H9 (cell line): Measurements from ENCODE around the gene GPX5. TPM values are rescaled to one million over a fixed set of nuclear protein-coding genes. Genes with fewer than 3 reads are reported as not detected.

Source experiments
- DNase-seq: peaks from one replicate; pipeline ENCODE4 v3.0.0-alpha.2; 2017
- H2AFZ ChIP-seq: one replicate; pipeline ENCODE4 v1.6.1; 2013; ENCODE audit warnings: mild to moderate bottlenecking, low read length, control low read depth, moderate library complexity
- H2AK5ac ChIP-seq: 2 replicates; pipeline ENCODE4 v1.6.1; 2013; ENCODE audit warnings: low read length, control low read depth, mixed read lengths; ENCODE audit not compliant: insufficient read length
- H2BK120ac ChIP-seq: one replicate; pipeline ENCODE4 v1.6.1; 2013; ENCODE audit warnings: low read depth, mild to moderate bottlenecking, low read length, control low read depth, inconsistent platforms; ENCODE audit not compliant: poor library complexity, severe bottlenecking
- H2BK12ac ChIP-seq: 2 replicates; pipeline ENCODE4 v1.6.1; 2013; ENCODE audit warnings: low read length, control low read depth, mixed read lengths, low read depth; ENCODE audit not compliant: insufficient read length
- H2BK15ac ChIP-seq: 2 replicates; pipeline ENCODE4 v1.6.1; 2013; ENCODE audit warnings: low read depth, low read length, control low read depth
- H2BK20ac ChIP-seq: one replicate; pipeline ENCODE4 v1.6.1; 2013; ENCODE audit warnings: low read depth, mild to moderate bottlenecking, low read length, control low read depth, inconsistent platforms; ENCODE audit not compliant: poor library complexity, severe bottlenecking
- H2BK5ac ChIP-seq: 2 replicates; pipeline ENCODE4 v1.6.1; 2013; ENCODE audit warnings: low read length, control low read depth, mixed read lengths; ENCODE audit not compliant: insufficient read length
- H3K14ac ChIP-seq: 2 replicates; pipeline ENCODE4 v1.6.1; 2013; ENCODE audit warnings: low read length, control low read depth; ENCODE audit not compliant: insufficient read depth
- H3K18ac ChIP-seq: 2 replicates; pipeline ENCODE4 v1.6.1; 2013; ENCODE audit warnings: low read depth, mild to moderate bottlenecking, mixed read lengths, low read length, control low read depth; ENCODE audit not compliant: insufficient read length
- H3K23ac ChIP-seq: 2 replicates; pipeline ENCODE4 v1.6.1; 2013; ENCODE audit warnings: low read length, control low read depth, mixed read lengths, low read depth; ENCODE audit not compliant: insufficient read length
- H3K23me2 ChIP-seq: 2 replicates; pipeline ENCODE4 v1.6.1; 2013; ENCODE audit warnings: low read depth, mild to moderate bottlenecking, mixed read lengths, low read length, control low read depth; ENCODE audit not compliant: insufficient read length, poor library complexity, severe bottlenecking
- H3K27ac ChIP-seq: 2 replicates; pipeline ENCODE4 v1.5.1; 2013; ENCODE audit warnings: low read length, control low read depth, mixed read lengths, low read depth; ENCODE audit not compliant: insufficient read length
- H3K27me3 ChIP-seq: 2 replicates; pipeline ENCODE4 v1.6.1; 2013; ENCODE audit warnings: low read length, control low read depth, inconsistent platforms; ENCODE audit not compliant: insufficient read depth
- H3K4ac ChIP-seq: 2 replicates; pipeline ENCODE4 v1.6.1; 2013; ENCODE audit warnings: low read depth, mild to moderate bottlenecking, control low read depth, inconsistent platforms, low read length, moderate library complexity
- H3K4me1 ChIP-seq: 2 replicates; pipeline ENCODE4 v1.6.1; 2013; ENCODE audit warnings: low read length, control low read depth, inconsistent platforms; ENCODE audit not compliant: insufficient read depth
- H3K4me2 ChIP-seq: 2 replicates; pipeline ENCODE4 v1.6.1; 2013; ENCODE audit warnings: low read length, control low read depth, mixed read lengths; ENCODE audit not compliant: insufficient read length, insufficient read depth
- H3K56ac ChIP-seq: 2 replicates; pipeline ENCODE4 v1.6.1; 2013; ENCODE audit warnings: low read depth, mild to moderate bottlenecking, mixed read lengths, low read length, control low read depth; ENCODE audit not compliant: insufficient read length
- H3K79me1 ChIP-seq: 2 replicates; pipeline ENCODE4 v1.6.1; 2013; ENCODE audit warnings: low read depth, mild to moderate bottlenecking, moderate library complexity, low read length, control low read depth, inconsistent platforms; ENCODE audit not compliant: insufficient read depth, poor library complexity, severe bottlenecking
- H3K79me2 ChIP-seq: 2 replicates; pipeline ENCODE4 v1.6.1; 2013; ENCODE audit warnings: low read length, control low read depth, inconsistent platforms; ENCODE audit not compliant: insufficient read depth
- H3K9ac ChIP-seq: 2 replicates; pipeline ENCODE4 v1.6.1; 2013; ENCODE audit warnings: low read length, control low read depth, mixed read lengths; ENCODE audit not compliant: insufficient read length; ENCODE audit errors: extremely low read depth
- H3K9me3 ChIP-seq: one replicate; pipeline ENCODE4 v1.6.1; 2013; ENCODE audit warnings: low read depth, low read length, inconsistent platforms; ENCODE audit not compliant: control insufficient read depth
- H3T11ph ChIP-seq: one replicate; pipeline ENCODE4 v1.6.1; 2013; ENCODE audit warnings: mild to moderate bottlenecking, low read length, control low read depth, inconsistent platforms
- H4K20me1 ChIP-seq: one replicate; pipeline ENCODE4 v1.6.1; 2013; ENCODE audit not compliant: control insufficient read depth, insufficient read length, insufficient read depth
- H4K5ac ChIP-seq: 2 replicates; pipeline ENCODE4 v1.6.1; 2013; ENCODE audit warnings: low read depth, mild to moderate bottlenecking, mixed read lengths, low read length, control low read depth; ENCODE audit not compliant: insufficient read length
- H4K8ac ChIP-seq: replicated peaks from 2 replicates; pipeline ENCODE4 v1.6.1; 2013; ENCODE audit warnings: low read length, control low read depth, mixed read lengths, low read depth; ENCODE audit not compliant: insufficient read length
- H4K91ac ChIP-seq: 2 replicates; pipeline ENCODE4 v1.6.1; 2013; ENCODE audit warnings: low read depth, mild to moderate bottlenecking, moderate library complexity, mixed read lengths, low read length, control low read depth; ENCODE audit not compliant: insufficient read length
- H3K27ac Mint-ChIP-seq, 3 experiments: 2 replicates in 2 of 3; 3 replicates in 1 of 3; pipeline ENCODE4 v1.8.0; 2020 to 2021; ENCODE audit warnings: mixed read lengths in 3 of 3, mild to moderate bottlenecking in 1 of 3, moderate library complexity in 1 of 3
- H3K27me3 Mint-ChIP-seq: 2 replicates; pipeline ENCODE4 v1.8.0; 2021; ENCODE audit warnings: low read depth, mild to moderate bottlenecking, moderate library complexity, mixed read lengths
- H3K36me3 Mint-ChIP-seq, 3 experiments: 2 replicates in 2 of 3; 3 replicates in 1 of 3; pipeline ENCODE4 v1.8.0; 2020 to 2021; ENCODE audit warnings: low read depth in 3 of 3, mixed read lengths in 3 of 3; ENCODE audit not compliant: insufficient read depth in 1 of 3
- H3K4me1 Mint-ChIP-seq, 2 experiments: 2 replicates each; pipeline ENCODE4 v1.8.0; 2020; ENCODE audit warnings: mixed read lengths in 2 of 2
- H3K4me3 Mint-ChIP-seq, 2 experiments: 2 replicates in 1 of 2; 3 replicates in 1 of 2; pipeline ENCODE4 v1.8.0; 2020 to 2021; ENCODE audit warnings: mild to moderate bottlenecking in 2 of 2, mixed read lengths in 2 of 2, moderate library complexity in 1 of 2
- H3K9me3 Mint-ChIP-seq, 2 experiments: 2 replicates in 1 of 2; 3 replicates in 1 of 2; pipeline ENCODE4 v1.8.0; 2020; ENCODE audit warnings: mild to moderate bottlenecking in 2 of 2, mixed read lengths in 2 of 2, moderate library complexity in 1 of 2
- WGBS: extraction: QIAGEN DNeasy Blood & Tissue Kit; methylation state at CpG from one replicate; pipeline ENCODE4 v1.1.7; 2013; ENCODE audit warnings: missing lambda C conversion rate, low lambda C conversion rate, mixed read lengths; ENCODE audit not compliant: insufficient read length; ENCODE audit errors: extremely low coverage; 5-methylcytosine and 5-hydroxymethylcytosine counted together
- total RNA-seq: library from RNA; stranded (reverse); gene quantifications from 2 replicates; pipeline ENCODE4 v1.2.1, GENCODE V29; 2021
- TF ChIP-seq, protein P1 (sequence below): fragments of 200-600 bp; sonication (generic); conservative IDR thresholded peaks from 3 replicates; pipeline ENCODE4 v1.8.0; 2021; ENCODE audit warnings: antibody characterized with exemption, mild to moderate bottlenecking

Gene GPX5
- total RNA-seq, 1 experiment from 2014 or later, result not detected

DNA sequence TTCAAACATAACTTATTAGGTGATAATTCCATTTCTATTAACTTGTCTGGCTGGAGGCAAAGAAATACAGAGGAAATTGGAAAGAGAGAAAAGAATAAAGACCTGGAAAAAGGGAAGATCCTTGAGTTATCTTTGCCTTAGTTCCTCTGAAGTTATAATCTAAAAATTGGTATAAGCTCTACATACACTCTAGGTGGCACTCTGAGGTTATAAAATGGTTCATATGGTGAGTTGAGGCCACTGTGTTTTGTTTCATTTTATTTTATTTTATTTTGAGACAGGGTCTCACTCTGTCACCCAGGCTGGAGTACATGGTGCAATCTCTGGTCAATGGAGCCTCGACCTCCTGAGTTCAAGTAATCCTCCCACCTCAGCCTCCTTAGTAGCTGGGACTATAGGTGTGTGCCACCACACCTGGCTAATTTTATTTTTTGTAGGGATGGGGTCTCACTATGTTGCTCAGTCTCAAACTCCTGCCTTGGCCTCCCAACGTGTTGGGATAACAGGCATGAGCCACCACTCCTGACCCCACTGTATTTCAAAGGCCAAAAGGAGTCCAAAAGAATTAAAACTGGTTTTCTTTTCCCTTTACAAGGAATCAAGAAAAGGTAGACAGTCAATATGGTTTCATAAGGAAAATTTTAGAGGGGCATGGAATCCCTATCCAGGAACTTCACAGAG is 29.4 kb upstream of the GPX5 start:
- no peak overlapping the region for H3K27ac Mint-ChIP-seq
- no peak overlapping the region for H3K14ac ChIP-seq
- no peak overlapping the region for H3K27ac ChIP-seq

More for the DNA sequence above, 29.4 kb upstream of the GPX5 start:
- Histone ChIP-seq H2BK15ac (no peak overlapping the region), H3K18ac (no peak overlapping the region), H3K9me3 (no peaks in the 10 kb centered on the region), H3K23me2 (peaks cover 2% of the 10 kb centered on the region), H3K56ac (no peak overlapping the region), H4K20me1 (no peaks in the 10 kb centered on the region), H2BK120ac (no peak overlapping the region), H3T11ph (no peak overlapping the region), H3K4me2 (no peak overlapping the region), H2BK12ac (no peak overlapping the region), H2AK5ac (no peak overlapping the region), H4K5ac (no peak overlapping the region), H2AFZ (no peak overlapping the region), H3K9ac (no peak overlapping the region), H3K23ac (no peak overlapping the region), H3K4me1 (no peaks in the 10 kb centered on the region), H3K4ac (no peak overlapping the region), H2BK20ac (no peak overlapping the region), H3K79me1 (no peaks in the 10 kb centered on the region), H4K8ac (no peak overlapping the region), H3K79me2 (no peaks in the 10 kb centered on the region), H3K27me3 (no peaks in the 10 kb centered on the region), H2BK5ac (no peak overlapping the region), H4K91ac (no peak overlapping the region)
- Mint-ChIP-seq H3K27me3 (no peaks in the 10 kb centered on the region; the same call in 1 of the 2 replicates), H3K4me3 (no peak overlapping the region; a peak in 1 of 5 replicates), H3K36me3 (no peaks in the 10 kb centered on the region; a peak in 2 of 7 replicates), H3K9me3 (no peaks in the 10 kb centered on the region; a peak in 1 of 5 replicates), H3K4me1 (peaks cover 2 to 11% of the 10 kb centered on the region in 2 experiments; a peak in 3 of 4 replicates)
- TF ChIP-seq, protein P1, sequence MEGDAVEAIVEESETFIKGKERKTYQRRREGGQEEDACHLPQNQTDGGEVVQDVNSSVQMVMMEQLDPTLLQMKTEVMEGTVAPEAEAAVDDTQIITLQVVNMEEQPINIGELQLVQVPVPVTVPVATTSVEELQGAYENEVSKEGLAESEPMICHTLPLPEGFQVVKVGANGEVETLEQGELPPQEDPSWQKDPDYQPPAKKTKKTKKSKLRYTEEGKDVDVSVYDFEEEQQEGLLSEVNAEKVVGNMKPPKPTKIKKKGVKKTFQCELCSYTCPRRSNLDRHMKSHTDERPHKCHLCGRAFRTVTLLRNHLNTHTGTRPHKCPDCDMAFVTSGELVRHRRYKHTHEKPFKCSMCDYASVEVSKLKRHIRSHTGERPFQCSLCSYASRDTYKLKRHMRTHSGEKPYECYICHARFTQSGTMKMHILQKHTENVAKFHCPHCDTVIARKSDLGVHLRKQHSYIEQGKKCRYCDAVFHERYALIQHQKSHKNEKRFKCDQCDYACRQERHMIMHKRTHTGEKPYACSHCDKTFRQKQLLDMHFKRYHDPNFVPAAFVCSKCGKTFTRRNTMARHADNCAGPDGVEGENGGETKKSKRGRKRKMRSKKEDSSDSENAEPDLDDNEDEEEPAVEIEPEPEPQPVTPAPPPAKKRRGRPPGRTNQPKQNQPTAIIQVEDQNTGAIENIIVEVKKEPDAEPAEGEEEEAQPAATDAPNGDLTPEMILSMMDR, result peak; percentile 48; the same call in 2 of the 3 replicates
- WGBS, result no CpG with 5 or more reads among the region's 2 CpGs
- no peak for DNase-seq
